Measurements from ENCODE around the gene LCOR.

LCOR gene

GRCh38 chr10:97004591-97004990 is 172.5 kb downstream of the LCOR start:
- H2AFZ ChIP-seq (ENCODE audit: low read depth): no peak overlapping the region

GRCh38 chr10:97005349-97005748 is 173.3 kb downstream of the LCOR start:
- H4K20me1 ChIP-seq (ENCODE audit: insufficient read depth): no peaks in the 10 kb centered on the region
- no peak overlapping the region for H3K27ac ChIP-seq
- H3K4me3 ChIP-seq (IDR thresholded peaks at IDR 0.05; ENCODE audit: insufficient read depth, low read depth, low read length): no peak overlapping the region
- H3K27me3 ChIP-seq (ENCODE audit: insufficient read depth, low read depth): no peaks in the 10 kb centered on the region
- no peaks in the 10 kb centered on the region for H3K79me2 ChIP-seq (ENCODE audit: insufficient read depth, low read depth)
- TF ChIP-seq CTCF (conservative IDR thresholded peaks at IDR 0.05; ENCODE audit: low read depth, low read length): no peak
- H3K9ac ChIP-seq: no peak overlapping the region
- no peak overlapping the region for H3K4me2 ChIP-seq
- H3K36me3 ChIP-seq (ENCODE audit: insufficient read depth): no peaks in the 10 kb centered on the region
- H2AFZ ChIP-seq (ENCODE audit: low read depth): no peak overlapping the region
- no peaks in the 10 kb centered on the region for H3K4me1 ChIP-seq (ENCODE audit: low read depth, poor library complexity, severe bottlenecking)

More at GRCh38 chr10:97004591-97004990, 172.5 kb downstream of the LCOR start:
- Histone ChIP-seq H3K4me1 (ENCODE audit: low read depth, poor library complexity, severe bottlenecking) (no peaks in the 10 kb centered on the region), H3K79me2 (ENCODE audit: insufficient read depth, low read depth) (no peaks in the 10 kb centered on the region), H3K4me2 (no peak overlapping the region), H3K27me3 (ENCODE audit: insufficient read depth, low read depth) (no peaks in the 10 kb centered on the region), H3K27ac (no peak overlapping the region), H3K9ac (no peak overlapping the region), H4K20me1 (ENCODE audit: insufficient read depth) (no peaks in the 10 kb centered on the region), H3K36me3 (ENCODE audit: insufficient read depth) (no peaks in the 10 kb centered on the region), H3K4me3 (IDR thresholded peaks at IDR 0.05; ENCODE audit: insufficient read depth, low read depth, low read length) (no peak overlapping the region)
- TF ChIP-seq CTCF (conservative IDR thresholded peaks at IDR 0.05; ENCODE audit: low read depth, low read length): no peak

GRCh38 chr10:97006364-97006763 is 174.3 kb downstream of the LCOR start:
- H3K79me2 ChIP-seq (ENCODE audit: insufficient read depth, low read depth): no peaks in the 10 kb centered on the region
- TF ChIP-seq CTCF (conservative IDR thresholded peaks at IDR 0.05; ENCODE audit: low read depth, low read length): no peak
- no peak overlapping the region for H3K4me2 ChIP-seq
- no peak overlapping the region for H3K4me3 ChIP-seq (IDR thresholded peaks at IDR 0.05; ENCODE audit: insufficient read depth, low read depth, low read length)
- no peaks in the 10 kb centered on the region for H3K4me1 ChIP-seq (ENCODE audit: low read depth, poor library complexity, severe bottlenecking)
- H3K27me3 ChIP-seq (ENCODE audit: insufficient read depth, low read depth): no peaks in the 10 kb centered on the region
- no peak overlapping the region for H3K9ac ChIP-seq
- H4K20me1 ChIP-seq (ENCODE audit: insufficient read depth): no peaks in the 10 kb centered on the region
- no peak overlapping the region for H2AFZ ChIP-seq (ENCODE audit: low read depth)
- no peaks in the 10 kb centered on the region for H3K36me3 ChIP-seq (ENCODE audit: insufficient read depth)
- no peak overlapping the region for H3K27ac ChIP-seq

- Histone ChIP-seq H3K4me3 (IDR thresholded peaks at IDR 0.05; ENCODE audit: insufficient read depth, low read depth, low read length) (no peak overlapping the region), H3K9ac (no peak overlapping the region), H2AFZ (ENCODE audit: low read depth) (no peak overlapping the region), H3K4me2 (no peak overlapping the region), H3K4me1 (ENCODE audit: low read depth, poor library complexity, severe bottlenecking) (no peaks in the 10 kb centered on the region), H4K20me1 (ENCODE audit: insufficient read depth) (no peaks in the 10 kb centered on the region), H3K79me2 (ENCODE audit: insufficient read depth, low read depth) (no peaks in the 10 kb centered on the region), H3K36me3 (ENCODE audit: insufficient read depth) (no peaks in the 10 kb centered on the region), H3K27me3 (ENCODE audit: insufficient read depth, low read depth) (no peaks in the 10 kb centered on the region), H3K27ac (no peak overlapping the region)
- TF ChIP-seq CTCF (conservative IDR thresholded peaks at IDR 0.05; ENCODE audit: low read depth, low read length): no peak
These were observed 175.3 kb downstream of the LCOR start for GRCh38 chr10:97007417-97007816.
